Bone marrow (tissue), 2 donors: ENCODE data around the gene PTPRF.
"Not testable (repeated sequence)": the region's sequence is repeated elsewhere in the genome, so short reads cannot be mapped to it uniquely, and the experiment has no call there.

Experiments used
- DNase-seq, 2 donors: peaks; one replicate each; lab custom pipeline; 2025; lab: John Stamatoyannopoulos, UW

Gene PTPRF

DNA sequence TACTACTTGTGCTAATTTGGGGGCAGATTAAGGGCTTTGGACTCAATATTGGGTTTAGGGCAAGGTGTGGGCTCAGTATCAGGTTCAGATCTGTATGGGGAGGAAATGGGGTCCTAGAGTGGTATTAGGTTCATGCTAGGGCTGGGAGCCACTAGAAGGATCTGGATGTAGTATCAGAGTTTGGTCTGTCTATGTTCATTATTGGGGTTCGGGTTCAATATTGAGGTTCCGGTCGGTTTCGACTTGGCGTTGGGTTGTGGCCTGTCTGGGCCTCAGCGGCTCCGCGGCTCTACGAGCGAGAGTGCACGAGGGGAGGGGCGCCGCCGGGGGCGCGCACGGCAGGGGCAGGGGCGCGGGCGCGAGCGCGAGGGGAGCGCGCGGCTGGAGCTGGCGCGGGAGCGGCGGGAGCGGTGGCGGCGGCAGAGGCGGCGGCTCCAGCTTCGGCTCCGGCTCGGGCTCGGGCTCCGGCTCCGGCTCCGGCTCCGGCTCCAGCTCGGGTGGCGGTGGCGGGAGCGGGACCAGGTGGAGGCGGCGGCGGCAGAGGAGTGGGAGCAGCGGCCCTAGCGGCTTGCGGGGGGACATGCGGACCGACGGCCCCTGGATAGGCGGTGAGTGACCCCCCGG, at the start of gene PTPRF:
TSS of gene PTPRF (plus strand) at position 401 of the 624 bp plus-strand sequence. CDS start 14,193 bp downstream, outside the sequence.
- DNase-seq, result no peak

DNA sequence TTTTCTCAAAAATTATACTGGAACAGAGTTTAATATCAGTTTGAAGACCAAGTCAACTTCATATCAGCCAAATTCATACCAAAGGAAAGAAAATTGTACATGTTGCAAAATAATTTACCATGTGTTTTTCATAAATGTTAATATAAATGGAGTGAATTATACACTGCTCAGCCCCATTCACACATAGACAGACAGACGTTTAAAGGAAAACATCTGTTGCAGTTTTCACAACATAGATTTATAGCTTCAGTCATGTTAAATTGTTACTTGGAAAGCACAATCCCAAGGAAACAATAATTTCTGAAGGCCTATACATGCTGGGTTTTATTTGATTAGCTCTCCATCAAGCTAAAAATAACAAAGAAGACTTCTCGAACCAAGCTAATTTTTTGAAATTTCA, 49.2 kb upstream of the PTPRF start:
- DNase-seq, result no peak

DNA sequence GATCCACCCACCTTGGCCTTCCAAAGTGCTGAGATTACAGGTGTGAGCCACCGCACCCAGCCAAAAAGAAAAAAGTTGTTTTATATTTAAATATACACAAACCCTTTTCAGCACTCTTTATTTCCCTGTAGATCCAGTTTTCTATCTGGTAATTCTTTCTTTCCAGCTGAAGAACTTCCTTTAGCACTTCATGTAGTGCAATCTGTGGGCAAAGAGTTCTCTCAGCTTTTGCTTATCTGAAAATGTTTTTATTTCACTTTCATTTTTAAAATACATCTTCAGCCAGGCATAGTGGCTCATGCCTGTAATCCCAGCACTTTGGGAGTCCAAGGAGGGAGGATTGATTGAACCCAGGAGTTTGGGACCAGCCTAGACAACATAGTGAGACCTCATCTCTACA, 48.5 kb upstream of the PTPRF start:
- no peak for DNase-seq

DNA sequence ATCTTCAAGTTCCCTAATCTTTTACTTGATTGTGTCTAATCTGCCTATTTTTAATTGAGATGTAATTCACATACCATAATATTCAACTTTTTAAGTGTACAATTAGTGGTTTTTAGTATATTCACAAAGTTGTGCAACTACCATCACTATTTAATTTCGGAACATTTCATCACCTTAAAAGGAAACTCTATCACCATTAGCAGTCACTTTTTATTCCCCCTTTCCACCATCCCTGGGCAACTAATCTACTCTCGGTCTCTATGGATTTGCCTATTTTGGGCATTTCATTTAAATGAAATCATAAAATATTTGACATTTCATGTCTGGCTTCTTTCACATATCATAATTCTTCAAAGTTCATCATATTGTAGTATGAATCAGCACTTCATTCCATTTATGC, 46.3 kb upstream of the PTPRF start:
- DNase-seq, result no peak

DNA sequence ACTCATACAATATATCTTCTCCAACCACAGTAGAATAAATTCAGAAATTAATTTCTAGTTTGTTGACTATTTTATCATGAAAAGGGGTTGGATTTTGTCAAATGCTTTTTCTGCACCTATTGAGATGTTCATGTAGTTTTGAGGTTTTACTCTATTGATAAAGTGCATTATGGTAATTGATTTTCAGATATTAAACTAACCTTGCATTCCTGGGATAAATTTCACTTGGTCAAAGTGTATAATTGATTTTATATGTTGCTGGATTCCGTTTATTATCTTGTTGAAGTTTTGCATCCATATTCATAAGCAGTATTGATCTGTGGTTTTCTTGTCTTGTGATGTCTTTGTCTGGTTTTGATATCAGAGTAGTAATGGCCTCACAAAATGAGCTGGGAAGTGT, 42.5 kb upstream of the PTPRF start:
- DNase-seq, result no peak

DNA sequence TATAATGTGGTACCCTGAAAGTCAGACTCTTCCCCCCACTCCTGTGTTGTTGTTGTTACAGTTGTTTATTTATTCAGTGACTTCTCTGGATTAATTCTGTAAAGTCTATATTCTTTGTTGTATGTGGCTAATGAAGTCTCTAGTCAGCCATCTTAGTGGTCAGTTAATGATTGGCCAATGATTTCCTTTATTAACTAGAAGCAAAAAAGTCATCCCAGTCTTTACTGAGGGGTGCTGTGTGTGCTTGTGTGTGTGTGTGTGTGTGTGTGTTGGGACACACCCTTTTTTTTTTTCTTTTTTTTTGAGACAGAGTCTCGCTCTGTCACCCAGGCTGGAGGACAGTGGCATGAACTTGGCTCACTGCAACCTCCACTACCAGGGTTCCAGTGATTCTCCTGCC, 39.6 kb upstream of the PTPRF start:
- no peak for DNase-seq

DNA sequence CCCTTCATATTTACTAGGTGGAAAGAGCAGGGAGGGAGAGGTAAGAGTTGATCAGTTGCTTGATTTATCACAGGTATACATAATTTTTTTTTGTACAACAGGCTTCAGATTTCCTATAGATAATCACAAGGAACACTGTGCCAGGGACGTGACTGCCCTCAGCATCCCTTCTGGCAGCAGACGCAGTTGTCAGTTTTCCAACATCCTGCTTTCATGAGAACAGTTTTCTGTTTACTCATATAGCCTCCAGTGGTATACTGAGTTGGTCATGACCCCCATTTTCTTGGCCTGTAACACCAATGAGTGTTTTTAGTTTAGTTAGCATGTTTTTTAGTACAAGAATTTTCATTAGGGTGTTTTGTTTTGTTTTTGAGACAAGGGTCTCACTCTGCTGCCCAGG, 37.9 kb upstream of the PTPRF start:
- DNase-seq, result no peak

DNA sequence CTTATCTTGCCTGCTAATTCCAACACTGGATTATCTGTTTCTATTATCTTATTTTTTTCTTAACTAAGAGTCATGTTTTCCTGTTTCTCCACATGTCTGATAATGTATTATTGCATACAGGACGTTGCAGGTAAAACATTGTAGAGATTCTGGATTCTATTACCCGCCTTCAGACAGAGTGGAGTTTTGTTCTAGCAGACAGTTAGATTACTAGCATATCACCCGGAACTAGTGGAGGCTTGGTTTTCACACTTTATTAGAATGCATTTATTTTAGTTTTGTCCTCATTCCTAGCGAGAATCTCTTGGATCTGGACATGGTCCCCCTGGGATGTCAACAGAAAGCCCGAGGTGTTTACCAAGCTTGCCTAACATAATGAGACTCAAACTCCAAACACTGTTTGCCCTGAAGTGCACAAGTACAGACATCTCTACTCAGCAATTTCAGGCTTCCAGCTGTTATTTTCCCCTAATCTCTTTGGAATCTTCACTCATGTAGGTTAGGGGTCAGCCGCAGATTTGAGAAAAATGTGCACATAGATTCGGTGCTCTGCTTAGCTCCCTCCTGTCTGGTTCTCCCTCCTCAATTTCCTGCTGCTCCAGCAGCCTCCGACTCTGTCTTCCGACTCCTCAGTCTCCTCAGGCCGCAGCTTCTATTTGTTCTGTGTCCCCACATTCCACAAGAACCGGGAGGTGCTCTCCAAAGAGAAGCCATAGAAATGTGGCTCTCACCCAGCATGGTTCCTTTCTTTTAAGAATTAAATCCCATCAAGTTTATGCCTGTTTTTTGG, 36.8 kb upstream of the PTPRF start:
- DNase-seq, result no peak

DNA sequence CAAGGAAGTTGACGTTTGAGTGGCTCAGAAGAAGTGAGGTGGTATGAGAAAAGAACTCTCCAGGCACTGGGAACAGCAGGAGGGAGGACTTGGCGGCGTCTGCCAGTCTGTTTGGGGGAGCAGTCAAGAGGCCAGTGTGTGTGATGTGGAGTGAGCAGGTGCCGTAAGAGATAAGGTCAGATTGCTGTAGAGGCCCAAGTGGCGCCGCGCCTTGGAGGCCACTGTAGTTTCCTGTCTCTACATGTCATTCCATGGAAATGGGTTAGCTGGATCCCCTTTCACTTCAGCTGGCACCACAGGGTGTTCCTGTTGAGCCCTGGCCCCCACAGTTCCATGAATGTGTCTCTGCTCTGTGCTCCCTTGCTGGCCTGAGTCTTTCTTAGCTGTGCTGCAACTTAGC, 35.5 kb upstream of the PTPRF start:
- DNase-seq, result no peak

DNA sequence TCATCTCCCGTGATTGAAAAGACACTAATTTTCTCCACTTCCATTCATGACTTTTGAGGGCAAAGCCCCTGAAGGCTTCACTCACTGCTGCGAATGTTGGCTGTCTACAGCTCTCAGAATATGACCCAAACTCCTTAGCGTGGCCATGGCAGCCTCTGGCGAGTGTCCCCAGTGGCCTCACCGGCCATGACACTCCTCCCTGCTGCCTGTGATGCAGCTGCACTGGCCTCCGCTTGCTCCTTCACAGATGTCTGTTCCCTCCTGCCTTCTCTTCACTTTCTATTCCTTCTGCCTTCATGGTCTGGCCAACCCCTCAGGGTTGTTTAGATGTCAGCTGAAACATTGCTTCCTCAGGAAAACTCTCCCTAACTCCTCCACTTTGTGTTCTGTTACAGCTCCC, 30.8 kb upstream of the PTPRF start:
- no peak for DNase-seq

DNA sequence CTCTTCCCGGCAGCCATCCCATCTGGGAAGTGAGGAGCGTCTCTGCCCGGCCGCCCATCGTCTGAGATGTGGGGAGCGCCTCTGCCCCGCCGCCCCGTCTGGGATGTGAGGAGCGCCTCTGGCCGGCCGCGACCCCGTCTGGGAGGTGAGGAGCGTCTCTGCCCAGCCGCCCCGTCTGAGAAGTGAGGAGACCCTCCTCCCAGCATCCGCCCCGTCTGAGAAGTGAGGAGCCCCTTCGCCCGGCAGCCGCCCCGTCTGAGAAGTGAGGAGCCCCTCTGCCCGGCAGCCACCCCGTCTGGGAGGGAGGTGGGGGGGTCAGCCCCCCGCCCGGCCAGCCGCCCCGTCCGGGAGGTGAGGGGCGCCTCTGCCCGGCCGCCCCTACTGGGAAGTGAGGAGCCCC, 28.9 kb upstream of the PTPRF start:
- not testable (repeated sequence) for DNase-seq

DNA sequence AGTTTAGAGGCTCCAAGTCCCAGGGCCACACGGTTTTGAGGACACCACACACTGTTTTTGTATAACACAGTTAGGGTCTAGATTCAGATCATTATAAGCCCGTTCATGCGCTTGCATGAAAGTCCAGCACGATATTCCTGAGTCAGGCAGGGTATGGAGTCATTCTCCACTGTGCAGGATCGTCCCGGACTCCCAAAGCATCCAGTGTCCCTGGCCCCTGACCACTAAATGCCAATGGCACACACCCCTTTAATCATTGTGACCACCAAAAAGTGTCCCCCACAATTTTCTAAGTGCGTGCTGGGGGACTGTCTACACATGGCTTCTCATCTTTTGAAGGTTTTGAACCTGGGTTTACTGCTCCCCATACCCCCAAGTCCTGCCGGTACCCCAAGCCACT, 27.1 kb upstream of the PTPRF start:
- no peak for DNase-seq

DNA sequence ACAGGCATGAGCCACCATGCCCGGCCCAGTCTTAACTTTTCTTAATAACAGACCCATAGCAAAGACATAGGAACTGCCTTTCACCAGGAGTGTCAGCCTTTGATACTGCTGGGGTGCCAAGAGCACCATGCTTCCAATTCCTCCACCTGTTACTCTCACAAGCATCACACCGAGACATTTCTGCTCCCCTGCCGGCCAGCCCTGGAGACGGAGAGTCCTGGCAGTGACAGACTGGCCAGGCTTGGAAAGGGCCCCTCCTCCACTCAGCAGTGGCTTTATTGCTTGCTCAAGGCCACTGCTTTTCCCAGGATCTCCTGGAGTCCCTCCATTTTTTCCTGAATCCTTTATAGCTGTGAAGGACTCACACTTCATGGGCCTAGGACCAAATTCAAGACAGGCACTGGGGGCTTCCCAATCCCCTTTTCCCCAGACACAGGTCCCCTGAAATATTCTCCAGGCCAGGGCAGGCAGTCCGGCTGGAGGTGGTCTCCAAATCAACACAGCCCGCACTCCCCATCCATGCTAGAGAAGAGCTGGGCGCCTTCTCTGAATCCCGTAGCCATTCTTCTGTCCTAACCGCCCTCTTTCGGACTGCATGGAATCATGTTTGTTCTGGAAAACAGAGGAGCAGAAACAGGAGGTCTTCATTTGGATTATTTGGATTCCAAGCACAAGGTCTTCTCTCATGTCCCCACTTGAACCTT, 25.5 kb upstream of the PTPRF start:
- no peak for DNase-seq

DNA sequence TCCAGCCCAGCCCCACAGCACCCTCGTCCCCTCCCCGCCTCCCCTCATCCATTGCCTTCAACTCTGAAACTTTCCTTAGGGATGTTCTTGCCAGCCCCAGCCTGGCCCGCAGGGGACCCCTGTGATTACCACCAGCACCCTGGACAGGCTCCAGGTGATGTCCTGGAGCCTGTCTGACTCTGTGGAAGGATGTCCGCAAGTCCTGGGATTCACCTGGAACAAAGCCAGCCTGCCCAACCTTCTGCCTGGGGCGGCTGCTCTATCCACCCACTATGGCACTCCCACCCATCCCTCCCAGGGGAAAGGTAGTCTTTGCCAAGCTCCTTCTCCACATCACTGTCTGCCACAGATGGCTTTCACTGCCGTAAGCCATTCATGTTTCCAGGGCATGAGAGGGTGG, 24.4 kb upstream of the PTPRF start:
- no peak for DNase-seq

DNA sequence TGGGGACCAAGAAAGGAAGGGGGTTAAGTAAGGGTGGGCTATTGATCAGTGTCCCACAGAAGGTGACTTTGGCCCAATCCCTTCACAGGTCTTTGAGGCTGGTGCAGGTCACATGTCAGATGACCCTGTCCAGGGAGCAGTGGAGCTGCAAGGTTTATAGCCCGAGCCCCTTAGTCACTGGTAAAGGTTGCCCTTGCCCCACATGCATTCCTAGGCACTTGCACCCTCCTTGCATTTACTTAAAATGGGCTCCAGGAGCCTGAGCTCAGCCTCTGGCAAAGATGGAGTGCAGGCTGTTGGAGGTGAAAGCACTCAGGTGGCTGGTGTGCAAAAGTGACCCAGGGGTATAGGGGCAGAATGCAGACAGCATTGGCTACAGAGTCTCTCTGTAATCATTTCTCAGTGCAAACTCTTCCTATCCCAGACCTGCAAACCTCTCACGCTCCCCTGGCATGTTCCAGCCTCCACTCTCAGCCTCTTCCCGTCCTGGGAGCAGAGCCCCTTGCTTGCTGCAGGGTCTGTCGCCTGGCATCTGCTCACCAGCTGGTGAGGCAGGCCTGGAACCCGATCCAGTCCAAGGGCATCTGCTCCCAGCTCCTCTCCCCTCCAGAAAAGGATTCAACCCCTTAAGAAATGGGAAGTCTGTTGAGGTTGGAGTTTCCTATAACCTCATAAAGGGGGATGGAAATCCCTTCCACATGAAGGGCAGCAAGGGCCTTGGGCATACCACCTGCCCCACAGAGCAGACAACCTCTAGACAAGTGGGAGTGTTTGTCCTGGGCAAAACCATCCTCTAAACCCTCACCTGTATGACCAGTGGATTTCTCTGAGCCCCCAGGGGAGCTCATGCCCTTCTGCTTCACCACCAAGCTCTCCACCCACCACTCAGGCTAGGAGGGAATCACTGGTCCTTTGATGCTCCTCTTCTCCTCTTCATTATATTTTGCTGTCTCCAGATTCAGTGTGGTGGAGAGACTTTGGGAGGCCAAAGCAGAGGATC, 23.1 kb upstream of the PTPRF start:
- no peak for DNase-seq

DNA sequence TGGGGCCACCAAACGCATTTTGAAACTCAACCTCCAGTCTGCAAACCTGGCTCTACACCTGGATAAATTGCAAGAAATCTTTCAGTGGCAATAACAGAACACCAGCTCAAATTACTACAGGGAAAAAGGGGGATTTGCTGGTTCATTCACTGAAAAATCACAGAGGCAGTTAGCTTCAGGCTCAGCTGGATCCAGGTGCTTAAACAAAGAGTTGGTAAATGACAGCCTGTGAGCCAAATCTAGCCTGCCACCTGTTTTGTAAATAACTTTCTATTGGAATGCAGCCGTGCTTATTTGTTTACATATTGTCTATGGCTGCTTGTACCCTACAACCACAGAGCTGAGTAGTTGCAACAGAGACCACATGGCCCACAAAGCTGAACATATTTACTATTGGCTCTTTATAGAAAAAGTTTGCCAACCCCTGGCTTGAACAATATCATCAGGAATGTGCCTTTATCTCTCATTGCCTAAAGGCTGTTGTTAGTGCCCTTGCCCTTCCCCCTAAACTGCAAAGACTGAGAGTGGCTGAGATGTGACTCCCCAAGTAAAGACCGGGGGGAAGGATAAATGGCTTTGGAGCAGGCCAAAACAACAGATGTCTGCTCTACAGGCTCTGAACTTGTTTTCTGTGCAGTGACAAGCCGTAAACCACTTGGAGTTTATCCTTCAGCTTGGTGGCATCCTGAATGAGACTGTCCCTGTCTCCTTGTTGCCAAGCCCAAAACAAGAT, 21.5 kb upstream of the PTPRF start:
- DNase-seq, result no peak

DNA sequence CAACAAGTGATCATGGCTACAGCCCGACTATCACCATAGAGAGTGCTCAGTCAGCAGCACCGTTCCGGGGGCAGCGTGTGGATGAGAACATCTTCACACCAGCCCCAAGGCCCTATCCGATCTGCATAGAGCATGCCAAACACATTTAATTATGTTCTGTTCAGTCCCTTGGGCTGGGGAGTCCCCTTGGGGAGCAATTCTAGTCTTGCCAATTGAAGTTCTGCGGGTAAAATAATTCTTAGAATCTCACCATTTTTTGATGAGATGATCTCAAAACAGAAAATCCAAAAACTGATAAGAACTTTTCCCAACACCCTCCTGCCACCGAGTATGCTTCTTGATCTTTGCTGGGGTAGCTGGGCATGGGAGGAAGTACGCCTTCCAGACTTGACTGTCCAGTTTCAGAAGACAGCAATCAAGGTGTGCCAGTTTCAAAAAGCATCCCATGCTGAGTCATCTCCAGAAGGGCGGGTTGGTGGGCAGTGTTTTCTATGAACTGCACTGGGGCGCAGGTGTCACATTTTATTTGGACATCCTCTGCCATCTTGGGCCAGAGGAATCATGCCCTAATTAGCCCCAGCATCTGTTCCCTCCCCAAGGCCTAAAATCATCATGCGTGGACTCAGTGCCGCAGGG, 20.8 kb upstream of the PTPRF start:
- no peak for DNase-seq

DNA sequence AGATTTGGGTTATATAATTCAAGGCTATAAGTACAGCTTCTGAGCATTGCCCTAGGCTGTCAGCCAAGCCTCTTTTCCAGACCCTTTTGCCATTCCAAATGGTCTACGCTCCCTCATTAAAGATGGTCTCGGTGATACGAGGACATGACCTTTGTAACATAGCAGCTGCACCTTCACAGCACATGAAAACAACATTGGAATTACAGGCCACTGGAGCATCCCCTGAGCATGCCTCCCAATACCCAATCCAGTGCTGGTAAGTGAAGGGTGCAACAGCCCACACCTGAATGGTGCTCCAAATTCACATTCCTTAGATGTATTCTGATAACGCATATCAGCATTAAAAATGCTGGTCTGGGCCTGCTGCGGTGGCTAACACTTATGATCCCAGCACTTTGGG, 20.1 kb upstream of the PTPRF start:
- DNase-seq, result no peak

DNA sequence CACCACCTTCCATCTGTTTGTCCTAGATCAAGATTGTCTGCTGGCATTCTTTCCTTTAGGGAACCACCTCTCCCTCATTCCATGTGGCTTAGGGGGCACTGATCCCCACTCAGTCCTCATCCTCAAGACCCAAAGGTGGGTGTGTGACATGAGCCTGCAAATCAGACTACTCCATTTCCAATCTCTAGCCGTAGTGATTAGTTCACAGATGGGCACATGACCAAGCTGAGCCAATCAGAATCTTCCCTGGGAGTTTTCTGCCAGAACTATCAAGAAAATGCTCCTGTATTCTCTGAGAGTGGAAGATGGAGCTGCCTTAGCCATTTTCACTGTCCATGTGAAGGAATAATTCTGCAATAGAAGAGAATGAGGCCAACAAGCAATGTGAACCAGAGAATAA, 19.3 kb upstream of the PTPRF start:
- DNase-seq, result no peak

DNA sequence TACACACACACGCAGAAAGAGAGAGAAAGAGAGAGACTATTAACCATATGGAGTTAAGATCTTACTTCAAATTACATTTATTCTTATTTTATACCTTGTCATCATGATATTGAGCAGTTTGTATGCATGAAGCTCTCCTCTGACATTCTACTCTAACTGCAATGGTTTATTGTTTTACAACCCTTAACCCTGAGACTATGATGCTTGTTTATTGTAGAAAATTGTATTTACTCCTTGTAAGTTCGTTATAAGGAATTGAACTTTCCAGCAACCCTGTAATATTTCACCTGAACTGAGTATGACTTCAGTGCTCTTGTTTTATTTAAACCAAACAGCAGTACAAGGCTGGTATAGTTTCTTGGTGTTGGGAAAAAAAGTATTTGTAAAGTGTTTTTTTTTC, 18.6 kb upstream of the PTPRF start:
- DNase-seq, result no peak

DNA sequence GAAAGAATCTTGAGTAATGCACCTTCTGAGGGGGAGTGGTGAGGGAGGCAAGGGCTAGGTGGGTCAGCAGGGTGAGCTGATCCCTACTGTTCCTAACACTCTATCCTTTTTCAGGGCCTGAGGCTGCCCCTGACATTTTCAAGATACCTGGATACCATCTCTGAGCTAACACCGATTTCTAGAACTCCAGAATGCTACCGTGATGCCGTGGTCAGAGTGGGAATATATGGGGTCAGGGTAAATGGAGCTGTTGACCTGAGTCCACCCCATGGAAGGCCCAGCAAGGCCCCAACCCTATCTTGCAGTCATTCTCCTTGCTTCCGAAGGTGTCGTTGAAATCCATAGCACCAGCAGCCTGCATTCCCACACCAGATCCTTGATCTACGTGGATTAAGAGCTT, 18.0 kb upstream of the PTPRF start:
- DNase-seq, result no peak
